AG09309 (cell line): ENCODE data around the gene SBK1.

Source experiments
- DNase-seq: peaks from one replicate; pipeline ENCODE4 v3.0.0-alpha.2; 2010; ENCODE audit warnings: low read depth
- H3K4me3 ChIP-seq: 2 replicates; pipeline ENCODE4 v1.5.1; 2011; ENCODE audit warnings: mild to moderate bottlenecking, low read depth, low read length, moderate library complexity; ENCODE audit not compliant: control insufficient read depth
- TF ChIP-seq, protein P1 (sequence below): IDR thresholded peaks from 2 replicates; pipeline ENCODE4 v1.5.1; 2011; ENCODE audit warnings: mild to moderate bottlenecking, low read depth, low read length, inconsistent platforms; ENCODE audit not compliant: insufficient read depth, control insufficient read depth; ENCODE audit errors: missing control alignments

The SBK1 gene

DNA sequence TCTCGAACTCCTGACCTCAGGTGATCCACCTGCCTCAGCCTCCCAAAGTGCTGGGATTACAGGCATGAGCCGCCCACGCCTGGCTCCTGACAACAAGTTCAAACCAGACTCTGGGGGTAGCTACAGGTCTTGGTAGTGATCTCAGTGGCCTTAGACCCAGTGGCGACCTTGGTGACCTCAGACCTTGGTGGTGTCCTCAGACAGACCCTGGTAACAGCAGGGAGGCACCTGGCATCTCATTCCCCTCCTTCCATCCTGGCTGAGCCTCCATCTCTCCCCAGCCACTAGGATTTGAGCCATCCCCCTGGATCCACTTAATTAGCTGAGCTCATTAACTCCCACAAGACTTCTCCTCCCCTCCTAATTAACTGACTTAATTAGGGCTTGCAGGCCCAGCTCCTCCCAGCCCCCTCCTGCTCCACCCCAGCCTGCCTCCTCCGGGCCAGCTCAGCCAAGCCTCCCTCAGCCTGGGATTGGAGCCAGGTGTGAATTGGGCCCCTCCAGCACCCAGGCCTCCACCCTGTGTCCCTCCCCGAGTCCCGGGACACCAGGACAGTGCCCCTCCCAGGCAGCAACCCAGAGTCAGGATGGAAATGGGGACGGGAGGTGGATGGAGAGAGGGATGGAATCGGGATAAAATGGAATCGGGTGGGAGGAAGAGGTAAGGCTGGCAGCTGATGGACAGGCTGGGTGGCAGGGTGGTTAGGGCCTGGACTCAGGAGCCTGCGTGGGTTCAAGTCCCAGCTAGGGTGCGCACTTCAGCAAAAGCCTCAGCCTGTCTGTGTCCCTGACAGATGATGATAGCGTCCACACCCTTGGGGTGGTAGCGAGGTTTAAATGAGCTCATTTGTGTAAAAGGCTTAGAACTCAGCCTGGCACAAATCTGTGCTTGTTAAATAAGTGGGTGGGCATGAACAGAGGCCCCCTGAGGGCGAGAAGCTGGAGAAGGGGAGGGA, 11.2 kb upstream of the SBK1 start:
- TF ChIP-seq, protein P1, sequence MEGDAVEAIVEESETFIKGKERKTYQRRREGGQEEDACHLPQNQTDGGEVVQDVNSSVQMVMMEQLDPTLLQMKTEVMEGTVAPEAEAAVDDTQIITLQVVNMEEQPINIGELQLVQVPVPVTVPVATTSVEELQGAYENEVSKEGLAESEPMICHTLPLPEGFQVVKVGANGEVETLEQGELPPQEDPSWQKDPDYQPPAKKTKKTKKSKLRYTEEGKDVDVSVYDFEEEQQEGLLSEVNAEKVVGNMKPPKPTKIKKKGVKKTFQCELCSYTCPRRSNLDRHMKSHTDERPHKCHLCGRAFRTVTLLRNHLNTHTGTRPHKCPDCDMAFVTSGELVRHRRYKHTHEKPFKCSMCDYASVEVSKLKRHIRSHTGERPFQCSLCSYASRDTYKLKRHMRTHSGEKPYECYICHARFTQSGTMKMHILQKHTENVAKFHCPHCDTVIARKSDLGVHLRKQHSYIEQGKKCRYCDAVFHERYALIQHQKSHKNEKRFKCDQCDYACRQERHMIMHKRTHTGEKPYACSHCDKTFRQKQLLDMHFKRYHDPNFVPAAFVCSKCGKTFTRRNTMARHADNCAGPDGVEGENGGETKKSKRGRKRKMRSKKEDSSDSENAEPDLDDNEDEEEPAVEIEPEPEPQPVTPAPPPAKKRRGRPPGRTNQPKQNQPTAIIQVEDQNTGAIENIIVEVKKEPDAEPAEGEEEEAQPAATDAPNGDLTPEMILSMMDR, result no peak
- H3K4me3 ChIP-seq, result no peak overlapping the region
- DNase-seq, result no peak

DNA sequence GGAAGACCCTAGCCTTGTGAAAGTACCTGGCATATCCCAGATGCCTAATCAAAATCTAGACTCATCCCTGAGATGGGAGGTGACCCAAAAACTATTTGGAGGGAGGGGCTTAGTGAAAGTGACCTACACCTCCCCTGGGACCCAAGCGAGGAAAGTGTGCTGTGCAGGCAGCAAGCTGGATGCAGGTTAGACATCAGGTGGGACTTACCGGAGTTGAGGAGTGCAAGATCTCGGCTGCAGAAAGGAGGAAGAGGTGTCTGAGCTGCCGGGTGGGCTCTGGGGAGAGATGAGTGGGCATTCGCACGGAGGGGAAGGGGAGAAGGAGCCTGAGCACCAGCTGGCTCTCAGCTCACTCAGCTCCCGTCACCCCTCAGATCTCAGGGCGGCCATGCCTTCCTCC, 10.3 kb upstream of the SBK1 start:
- TF ChIP-seq, protein P1, result no peak
- no peak overlapping the region for H3K4me3 ChIP-seq
- no peak for DNase-seq

DNA sequence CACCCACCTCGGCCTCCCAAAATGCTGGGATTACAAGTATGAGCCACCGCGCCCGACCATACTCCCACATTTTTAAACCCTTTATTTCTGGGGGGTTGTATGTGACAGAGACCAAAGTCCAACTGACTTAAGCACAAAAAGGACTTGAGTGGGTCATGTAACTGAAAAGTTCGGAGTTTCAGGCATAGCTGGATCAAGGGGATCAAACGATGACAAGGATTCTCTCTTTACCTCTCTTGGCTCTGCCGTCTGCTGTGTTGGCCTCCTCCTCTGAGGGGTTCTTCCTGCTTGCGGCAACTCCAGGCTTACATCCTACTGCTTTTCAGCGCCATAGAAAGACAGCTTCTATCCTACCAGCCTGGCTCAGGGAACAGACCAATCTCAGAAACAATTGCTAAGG, 9.2 kb upstream of the SBK1 start:
- no peak overlapping the region for H3K4me3 ChIP-seq
- DNase-seq, result no peak
- TF ChIP-seq, protein P1, result no peak

DNA sequence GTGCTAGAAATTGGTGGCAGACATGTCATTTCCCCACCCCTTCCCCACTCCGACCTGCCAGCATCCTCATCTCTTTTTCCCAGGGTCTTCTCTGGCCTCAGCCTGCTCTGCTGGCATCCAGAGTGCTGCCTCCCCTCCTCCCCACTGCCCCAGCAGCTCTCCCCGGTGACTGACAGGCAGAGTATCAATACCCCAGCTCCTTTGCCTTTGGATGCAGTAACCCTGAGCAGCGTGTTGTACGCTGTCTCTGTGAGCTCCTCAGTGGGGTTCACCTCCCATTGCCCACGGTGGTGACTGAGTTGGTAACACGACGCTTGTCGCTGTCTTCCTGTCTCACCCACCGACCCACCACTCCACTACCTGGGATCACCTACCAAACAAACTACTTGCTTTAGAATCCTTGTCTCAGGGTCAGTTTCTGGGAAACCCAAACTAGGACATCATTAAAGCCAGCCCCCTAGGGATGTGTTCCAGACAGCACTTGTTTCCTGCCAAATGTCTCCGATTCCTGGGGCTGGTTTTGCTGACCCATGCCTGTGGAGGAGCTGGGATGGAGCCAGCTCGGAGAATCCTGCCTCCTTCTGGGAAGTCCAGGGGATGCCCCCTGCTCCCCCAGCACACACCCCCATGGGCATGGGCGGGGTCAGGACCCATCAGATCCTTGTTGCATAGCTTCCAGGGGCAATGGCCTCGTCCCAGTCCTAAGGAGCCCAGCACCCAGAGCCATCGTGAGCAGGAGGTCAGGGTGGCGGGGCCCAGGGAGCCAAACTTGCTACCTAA, 8.3 kb upstream of the SBK1 start:
- no peak for DNase-seq
- TF ChIP-seq, protein P1, result no peak
- H3K4me3 ChIP-seq, result no peak overlapping the region

DNA sequence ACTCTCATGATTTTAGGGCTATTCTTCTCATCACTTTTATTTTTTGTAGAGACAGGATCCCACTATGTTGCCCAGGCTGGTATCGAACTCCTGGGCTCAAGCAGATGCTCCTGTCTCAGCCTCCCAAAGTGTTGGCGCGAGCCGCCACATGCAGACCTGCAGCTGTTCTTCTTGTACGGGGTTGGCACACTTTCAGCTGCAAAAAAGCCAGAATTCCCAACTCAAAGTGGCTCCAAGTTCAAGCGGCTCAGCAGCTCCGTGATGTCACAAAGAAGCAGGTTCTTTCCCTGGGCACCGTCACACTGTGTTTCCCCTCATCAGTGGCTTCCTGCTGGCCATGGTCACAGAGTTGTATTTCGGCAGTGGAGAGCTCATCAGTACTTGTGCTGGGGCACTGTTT, 6.7 kb upstream of the SBK1 start:
- DNase-seq, result no peak
- TF ChIP-seq, protein P1, result no peak

DNA sequence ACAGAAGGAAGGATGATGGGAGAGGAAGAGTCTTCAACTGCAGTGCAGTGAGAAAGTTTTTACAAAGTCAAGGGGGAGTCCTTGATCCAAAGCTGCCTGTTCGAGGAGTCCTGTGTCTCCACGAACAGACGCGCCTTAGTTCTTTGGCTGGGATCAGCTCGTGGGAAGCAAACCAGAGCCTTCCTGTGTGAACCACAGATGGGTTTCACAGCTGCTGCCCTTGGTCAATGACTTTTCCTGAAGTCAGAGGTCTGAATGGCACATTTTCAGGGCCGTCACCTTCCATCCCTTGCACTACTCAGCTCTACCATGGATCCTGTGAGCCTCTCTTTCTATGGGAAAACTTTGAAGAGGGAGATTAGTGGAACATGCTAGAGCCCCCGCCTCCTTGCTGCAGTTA, 4.2 kb upstream of the SBK1 start:
- no peak for DNase-seq
- H3K4me3 ChIP-seq, result no peak overlapping the region
- TF ChIP-seq, protein P1, result no peak

More for the DNA sequence above, 6.7 kb upstream of the SBK1 start:
- H3K4me3 ChIP-seq, result no peak overlapping the region
